Measurements from ENCODE around the gene TMEM225B.
A peak's percentile ranks its signal among the peaks of the same experiment; 100 is the strongest.
"Not testable (repeated sequence)": the region's sequence is repeated elsewhere in the genome, so short reads cannot be mapped to it uniquely, and the experiment has no call there.

TMEM225B gene

GRCh38 chr7:99623091-99623693 lies 25.1 kb downstream of the TMEM225B start:
- no peak for DNase-seq (ENCODE audit: low read depth)

GRCh38 chr7:99623702-99624447 lies 25.8 kb downstream of the TMEM225B start:
- no peak for DNase-seq (ENCODE audit: low read depth)

GRCh38 chr7:99624484-99624883 lies 26.4 kb downstream of the TMEM225B start:
- DNase-seq (ENCODE audit: low read depth): no peak

GRCh38 chr7:99625321-99625720 lies 27.3 kb downstream of the TMEM225B start:
- DNase-seq (ENCODE audit: low read depth): no peak

GRCh38 chr7:99625961-99626360 lies 27.9 kb downstream of the TMEM225B start:
- no peak for DNase-seq (ENCODE audit: low read depth)

GRCh38 chr7:99626661-99627060 lies 28.6 kb downstream of the TMEM225B start:
- DNase-seq (ENCODE audit: low read depth): no peak

GRCh38 chr7:99627513-99627912 lies 29.4 kb downstream of the TMEM225B start:
- DNase-seq (ENCODE audit: low read depth): no peak

- no peak for DNase-seq (ENCODE audit: low read depth)
Observed at GRCh38 chr7:99628471-99629465, 30.7 kb downstream of the TMEM225B start.

- DNase-seq (ENCODE audit: low read depth): no peak
Observed at GRCh38 chr7:99629643-99630042, 31.6 kb downstream of the TMEM225B start.

- no peak for DNase-seq (ENCODE audit: low read depth)
Observed at GRCh38 chr7:99631295-99632109, 33.4 kb downstream of the TMEM225B start.

GRCh38 chr7:99637414-99637813 lies 39.3 kb downstream of the TMEM225B start:
- not testable (repeated sequence) for DNase-seq (ENCODE audit: low read depth)

- no peak for DNase-seq (ENCODE audit: low read depth)
Observed at GRCh38 chr7:99638731-99639130, 40.7 kb downstream of the TMEM225B start.

GRCh38 chr7:99639267-99639666 lies 41.2 kb downstream of the TMEM225B start:
- DNase-seq (ENCODE audit: low read depth): no peak

- no peak for DNase-seq (ENCODE audit: low read depth)
Observed at GRCh38 chr7:99642027-99642426, 44.0 kb downstream of the TMEM225B start.

- no peak for DNase-seq (ENCODE audit: low read depth)
Observed at GRCh38 chr7:99643464-99643863, 45.4 kb downstream of the TMEM225B start.

GRCh38 chr7:99644431-99644830 lies 46.4 kb downstream of the TMEM225B start:
- peak; percentile 28 for DNase-seq (ENCODE audit: low read depth)

GRCh38 chr7:99645590-99645989 lies 47.5 kb downstream of the TMEM225B start:
- DNase-seq (ENCODE audit: low read depth): no peak

GRCh38 chr7:99648843-99649242 lies 50.8 kb downstream of the TMEM225B start:
- DNase-seq (ENCODE audit: low read depth): no peak

- DNase-seq (ENCODE audit: low read depth): no peak
Observed at GRCh38 chr7:99651290-99651689, 53.2 kb downstream of the TMEM225B start.

GRCh38 chr7:99652671-99653070 lies 54.6 kb downstream of the TMEM225B start:
- DNase-seq (ENCODE audit: low read depth): no peak

GRCh38 chr7:99653269-99653668 lies 55.2 kb downstream of the TMEM225B start:
- DNase-seq (ENCODE audit: low read depth): not testable (repeated sequence)

- no peak for DNase-seq (ENCODE audit: low read depth)
Observed at GRCh38 chr7:99653754-99654153, 55.7 kb downstream of the TMEM225B start.

Data from GM04503 (cell line).